GM23338 (cell line): ENCODE measurements around the gene SLC17A5.

Source experiments
- CREB1 ChIP-seq: fragments of 250-450 bp; sonication (Bioruptor Pico); IDR thresholded peaks from 2 replicates; pipeline ENCODE4 v1.5.0; 2020; ENCODE audit warnings: low read depth, mild to moderate bottlenecking, moderate library complexity
- CTCF ChIP-seq, 2 experiments: fragments of 200-600 bp in 1 of 2; sonication (generic) in 1 of 2; conservative IDR thresholded peaks; 2 replicates each; pipeline versions ENCODE4 v1.5.1 to v1.6.1; 2016 to 2017; ENCODE audit warnings: antibody characterized with exemption in 2 of 2, low read depth in 2 of 2, mild to moderate bottlenecking in 2 of 2, moderate library complexity in 1 of 2
- ETS1 ChIP-seq: IDR thresholded peaks from 2 replicates; pipeline ENCODE4 v1.6.1; 2016; ENCODE audit warnings: antibody characterized with exemption
- EZH2 ChIP-seq: fragments of 200-600 bp; sonication (generic); IDR thresholded peaks from one replicate; pipeline ENCODE4 v1.8.0; 2017; ENCODE audit warnings: antibody characterized with exemption, mild to moderate bottlenecking, low read depth; ENCODE audit not compliant: unreplicated experiment
- EZH2phosphoT487 ChIP-seq: fragments of 200-600 bp; sonication (generic); IDR thresholded peaks from one replicate; pipeline ENCODE4 v1.8.1; 2018; ENCODE audit warnings: antibody characterized with exemption; ENCODE audit not compliant: unreplicated experiment
- JUNB ChIP-seq: IDR thresholded peaks from one replicate; pipeline ENCODE4 v1.6.1; 2016; ENCODE audit warnings: antibody characterized with exemption; ENCODE audit not compliant: unreplicated experiment
- NANOG ChIP-seq: IDR thresholded peaks from 2 replicates; pipeline ENCODE4 v1.6.1; 2016; ENCODE audit warnings: antibody characterized with exemption, borderline replicate concordance
- POLR2AphosphoS5 ChIP-seq: IDR thresholded peaks from 2 replicates; pipeline ENCODE4 v1.6.1; 2016; ENCODE audit warnings: antibody characterized with exemption, low read depth
- REST ChIP-seq: IDR thresholded peaks from one replicate; pipeline ENCODE4 v1.6.1; 2018; ENCODE audit warnings: antibody characterized with exemption; ENCODE audit not compliant: unreplicated experiment
- STAT1 ChIP-seq: IDR thresholded peaks from one replicate; pipeline ENCODE4 v1.6.1; 2016; ENCODE audit warnings: antibody characterized with exemption; ENCODE audit not compliant: unreplicated experiment
- ZNF114 ChIP-seq: fragments of 250-450 bp; sonication (Bioruptor Pico); IDR thresholded peaks from 2 replicates; pipeline ENCODE4 v1.5.0; 2020; ENCODE audit warnings: mild to moderate bottlenecking, moderate library complexity
- ZNF331 ChIP-seq: fragments of 250-450 bp; sonication (Bioruptor Pico); IDR thresholded peaks from 2 replicates; pipeline ENCODE4 v1.5.0; 2020; ENCODE audit warnings: low read depth, mild to moderate bottlenecking, moderate library complexity

GRCh38 chr6:73644941-73645591 is 8.7 kb downstream of the SLC17A5 start:
- TF ChIP-seq CTCF (conservative IDR thresholded peaks at IDR 0.05; ENCODE audit: low read depth in 2 of 2) (no peak), EZH2 (no peak), POLR2AphosphoS5 (no peak), EZH2phosphoT487 (no peak), REST (no peak), JUNB (no peak), CREB1 (no peak), ZNF114 (CRISPR knock-in tag) (no peak), ETS1 (no peak), ZNF331 (CRISPR knock-in tag) (no peak), STAT1 (no peak), NANOG (no peak)
